ENCODE results near the gene FBXO15.

FBXO15 gene

GRCh38 chr18:74062037-74062436 is 85.6 kb downstream of the FBXO15 start (continued):
- TF ChIP-seq ZNF639 (tag by site-specific recombination; IDR thresholded peaks at IDR 0.05), result no peak
- no peak for TF ChIP-seq TSHZ1 (tag by site-specific recombination; IDR thresholded peaks at IDR 0.05; ENCODE audit: borderline replicate concordance)
- no peak for TF ChIP-seq GLI4 (tag by site-specific recombination; IDR thresholded peaks at IDR 0.05)
- TF ChIP-seq ZBTB6 (tag by site-specific recombination; IDR thresholded peaks at IDR 0.05), result no peak
- TF ChIP-seq ZNF561 (tag by site-specific recombination; IDR thresholded peaks at IDR 0.05; ENCODE audit: borderline replicate concordance), result no peak
- TF ChIP-seq ZNF18 (tag by site-specific recombination; IDR thresholded peaks at IDR 0.05), result no peak
- no peak for TF ChIP-seq ZNF146 (tag by site-specific recombination; IDR thresholded peaks at IDR 0.05)
- TF ChIP-seq ZNF549 (tag by site-specific recombination; IDR thresholded peaks at IDR 0.05), result no peak

- no peaks in the 10 kb centered on the region for H3K9me3 ChIP-seq (ENCODE audit: control insufficient read depth, insufficient read depth, low read depth, low read length)
- no peak overlapping the region for H3K27ac ChIP-seq (ENCODE audit: extremely low read depth, low read depth, low read length)
- H3K4me1 ChIP-seq (ENCODE audit: control insufficient read depth, insufficient read depth, low read length), result no peaks in the 10 kb centered on the region
- ChIA-PET POLR2A (no interaction called here), CTCF (interaction anchor here (0.7 to 1.1 kb wide), 2 partner anchors 19 to 21 kb away, joined by 3 read pairs; no protein-coding TSS in a partner anchor)
- no peak for TF ChIP-seq ZBTB6 (tag by site-specific recombination; IDR thresholded peaks at IDR 0.05)
- no peak for TF ChIP-seq ATF2 (tag by site-specific recombination; IDR thresholded peaks at IDR 0.05; ENCODE audit: low read depth)
- no peak for TF ChIP-seq ZNF449 (tag by site-specific recombination; IDR thresholded peaks at IDR 0.05)
- no peak for TF ChIP-seq ZNF133 (tag by site-specific recombination; IDR thresholded peaks at IDR 0.05)
- TF ChIP-seq ZNF639 (tag by site-specific recombination; IDR thresholded peaks at IDR 0.05), result no peak
- TF ChIP-seq EGR2 (tag by site-specific recombination; IDR thresholded peaks at IDR 0.05; ENCODE audit: low read depth), result no peak
- no peak for TF ChIP-seq ZNF175 (tag by site-specific recombination; IDR thresholded peaks at IDR 0.05)
- no peak for TF ChIP-seq ZNF558 (tag by site-specific recombination; IDR thresholded peaks at IDR 0.05)
- no peak for TF ChIP-seq ZBTB26 (tag by site-specific recombination; optimal IDR thresholded peaks at IDR 0.05)
- TF ChIP-seq ZNF596 (tag by site-specific recombination; IDR thresholded peaks at IDR 0.05), result no peak
- H3K36me3 ChIP-seq (ENCODE audit: control insufficient read depth in 2 of 2, insufficient read depth in 1 of 2, low read length in 2 of 2), result no peaks in the 10 kb centered on the region
- no peak overlapping the region for H3K4me3 ChIP-seq (ENCODE audit: low read depth, low read length)
These were observed 87.1 kb downstream of the FBXO15 start for GRCh38 chr18:74060579-74060978.

Data from HEK293 (cell line).